CD4-positive, alpha-beta T cell treated with Interleukin-12 subunit alpha and Interleukin-12 subunit beta, for 1 hour (primary cell): ENCODE measurements around the gene NT5E.
A peak's percentile ranks its signal among the peaks of the same experiment; 100 is the strongest.

Experiments used
- DNase-seq: peaks from one replicate; pipeline ENCODE4 v3.0.0-alpha.2; 2020

Gene NT5E

GRCh38 chr6:85460921-85461797 is 11.3 kb downstream of the NT5E start:
- peak; percentile 40 for DNase-seq

- DNase-seq = no peak
These were observed 11.9 kb downstream of the NT5E start for GRCh38 chr6:85461798-85462170.

GRCh38 chr6:85462673-85463072 is 12.8 kb downstream of the NT5E start:
- DNase-seq = no peak

GRCh38 chr6:85463621-85464259 is 13.9 kb downstream of the NT5E start:
- no peak for DNase-seq

- no peak for DNase-seq
These were observed 14.4 kb downstream of the NT5E start for GRCh38 chr6:85464260-85464644.

GRCh38 chr6:85464722-85465150 is 14.9 kb downstream of the NT5E start:
- DNase-seq = no peak

- DNase-seq = no peak
These were observed 15.9 kb downstream of the NT5E start for GRCh38 chr6:85465762-85466161.

GRCh38 chr6:85468326-85468725 is 18.4 kb downstream of the NT5E start:
- DNase-seq = no peak

GRCh38 chr6:85469276-85470022 is 19.6 kb downstream of the NT5E start:
- no peak for DNase-seq

GRCh38 chr6:85470023-85470410 is 20.1 kb downstream of the NT5E start:
- DNase-seq = no peak

GRCh38 chr6:85472744-85473143 is 22.9 kb downstream of the NT5E start:
- DNase-seq = no peak

- DNase-seq = no peak
These were observed 23.9 kb downstream of the NT5E start for GRCh38 chr6:85473748-85474147.

GRCh38 chr6:85476532-85476931 is 26.6 kb downstream of the NT5E start:
- no peak for DNase-seq

GRCh38 chr6:85479208-85479607 is 29.3 kb downstream of the NT5E start:
- no peak for DNase-seq

- DNase-seq = no peak
These were observed 32.5 kb downstream of the NT5E start for GRCh38 chr6:85482206-85482904.

- peak; percentile 72 for DNase-seq
These were observed 33.2 kb downstream of the NT5E start for GRCh38 chr6:85482905-85483700.

GRCh38 chr6:85483846-85484245 is 34.0 kb downstream of the NT5E start:
- DNase-seq = no peak

- DNase-seq = no peak
These were observed 35.1 kb downstream of the NT5E start for GRCh38 chr6:85484948-85485347.

GRCh38 chr6:85490516-85491248 is 40.8 kb downstream of the NT5E start:
- DNase-seq = no peak

- DNase-seq = no peak
These were observed 43.5 kb downstream of the NT5E start for GRCh38 chr6:85493389-85493788.
